Suprapubic skin (tissue), 4 donors: ENCODE data around the gene USP54.

Experiments
- EP300 ChIP-seq: sonication (generic); formaldehyde crosslinking; IDR thresholded peaks from one replicate; pipeline ENCODE4 v1.6.1; 2017; ENCODE audit warnings: antibody characterized with exemption
- POLR2A ChIP-seq, 2 donors: fragments of 450-650 bp; IDR thresholded peaks; one replicate each; pipeline ENCODE4 v1.6.1; 2017; ENCODE audit warnings: antibody characterized with exemption in 2 of 2, mild to moderate bottlenecking in 2 of 2, moderate library complexity in 2 of 2
- POLR2AphosphoS5 ChIP-seq, 3 donors: sonication (generic); formaldehyde crosslinking; IDR thresholded peaks; one replicate each; pipeline ENCODE4 v1.6.1; 2017; ENCODE audit warnings: antibody characterized with exemption in 3 of 3
- TF ChIP-seq, protein P1 (sequence below), 2 donors: fragments of 200-600 bp in 1 of 2; fragments of 450-650 bp in 1 of 2; sonication (generic) in 1 of 2; IDR thresholded peaks; one replicate each; pipeline ENCODE4 v1.5.1; 2016 to 2019; ENCODE audit warnings: antibody characterized with exemption in 2 of 2, mild to moderate bottlenecking in 1 of 2, moderate library complexity in 1 of 2

DNA sequence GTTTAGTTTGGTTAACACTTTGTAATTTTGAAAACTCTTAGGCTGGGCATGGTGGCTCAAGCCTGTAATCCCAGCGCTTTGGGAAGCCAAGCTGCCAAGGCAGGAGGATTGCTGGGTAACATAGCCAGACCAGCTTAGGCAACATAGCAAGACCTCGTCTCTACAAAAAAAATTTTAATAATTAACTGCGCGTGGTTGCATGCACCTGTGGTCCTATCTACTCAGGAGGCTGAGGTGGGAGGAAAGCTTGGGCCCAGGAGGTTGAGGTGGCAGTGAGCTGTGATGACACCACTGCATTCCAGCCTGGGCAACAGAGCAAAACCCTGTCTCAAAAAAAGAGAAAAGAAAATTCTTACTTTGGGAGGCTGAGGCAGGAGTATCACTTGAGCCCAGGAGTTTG, 31.9 kb upstream of the USP54 start:
- TF ChIP-seq, protein P1, sequence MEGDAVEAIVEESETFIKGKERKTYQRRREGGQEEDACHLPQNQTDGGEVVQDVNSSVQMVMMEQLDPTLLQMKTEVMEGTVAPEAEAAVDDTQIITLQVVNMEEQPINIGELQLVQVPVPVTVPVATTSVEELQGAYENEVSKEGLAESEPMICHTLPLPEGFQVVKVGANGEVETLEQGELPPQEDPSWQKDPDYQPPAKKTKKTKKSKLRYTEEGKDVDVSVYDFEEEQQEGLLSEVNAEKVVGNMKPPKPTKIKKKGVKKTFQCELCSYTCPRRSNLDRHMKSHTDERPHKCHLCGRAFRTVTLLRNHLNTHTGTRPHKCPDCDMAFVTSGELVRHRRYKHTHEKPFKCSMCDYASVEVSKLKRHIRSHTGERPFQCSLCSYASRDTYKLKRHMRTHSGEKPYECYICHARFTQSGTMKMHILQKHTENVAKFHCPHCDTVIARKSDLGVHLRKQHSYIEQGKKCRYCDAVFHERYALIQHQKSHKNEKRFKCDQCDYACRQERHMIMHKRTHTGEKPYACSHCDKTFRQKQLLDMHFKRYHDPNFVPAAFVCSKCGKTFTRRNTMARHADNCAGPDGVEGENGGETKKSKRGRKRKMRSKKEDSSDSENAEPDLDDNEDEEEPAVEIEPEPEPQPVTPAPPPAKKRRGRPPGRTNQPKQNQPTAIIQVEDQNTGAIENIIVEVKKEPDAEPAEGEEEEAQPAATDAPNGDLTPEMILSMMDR (IDR thresholded peaks at IDR 0.05): no peak
- TF ChIP-seq POLR2A (IDR thresholded peaks at IDR 0.05): no peak
- TF ChIP-seq EP300: no peak
- no peak for TF ChIP-seq POLR2AphosphoS5 (IDR thresholded peaks at IDR 0.05)
